ENCODE measurements around the gene KRT4. TPM values are rescaled to one million over a fixed set of nuclear protein-coding genes. Genes with fewer than 3 reads are reported as not detected.

Gene KRT4
- total RNA-seq, 1 donor from 2014 or later: not detected

DNA sequence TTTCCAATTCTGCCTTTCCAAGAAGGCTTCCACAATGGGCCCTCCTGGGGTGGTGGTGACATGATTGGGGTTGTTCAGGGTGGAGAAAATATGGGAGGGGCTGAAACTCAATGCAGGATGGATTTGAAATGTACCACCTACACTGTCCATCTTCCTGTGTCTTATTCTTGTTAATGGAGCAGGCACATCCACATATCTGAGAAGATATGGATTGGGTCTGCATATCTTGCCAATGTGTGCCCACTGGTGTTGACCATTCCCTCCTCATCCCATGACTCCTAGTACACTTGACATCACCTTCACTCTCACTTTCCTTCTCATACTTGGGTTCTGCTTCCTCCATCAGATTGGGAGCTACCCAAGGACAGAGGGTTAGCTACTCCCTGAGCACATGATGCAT lies 44.0 kb downstream of the KRT4 start:
- H3K27me3 ChIP-seq (ENCODE audit: control insufficient read depth, insufficient read depth, low read length): peaks cover 7% of the 10 kb centered on the region
- H3K36me3 ChIP-seq (ENCODE audit: control insufficient read depth, insufficient read depth, low read length): no peaks in the 10 kb centered on the region
- TF ChIP-seq, protein P1, sequence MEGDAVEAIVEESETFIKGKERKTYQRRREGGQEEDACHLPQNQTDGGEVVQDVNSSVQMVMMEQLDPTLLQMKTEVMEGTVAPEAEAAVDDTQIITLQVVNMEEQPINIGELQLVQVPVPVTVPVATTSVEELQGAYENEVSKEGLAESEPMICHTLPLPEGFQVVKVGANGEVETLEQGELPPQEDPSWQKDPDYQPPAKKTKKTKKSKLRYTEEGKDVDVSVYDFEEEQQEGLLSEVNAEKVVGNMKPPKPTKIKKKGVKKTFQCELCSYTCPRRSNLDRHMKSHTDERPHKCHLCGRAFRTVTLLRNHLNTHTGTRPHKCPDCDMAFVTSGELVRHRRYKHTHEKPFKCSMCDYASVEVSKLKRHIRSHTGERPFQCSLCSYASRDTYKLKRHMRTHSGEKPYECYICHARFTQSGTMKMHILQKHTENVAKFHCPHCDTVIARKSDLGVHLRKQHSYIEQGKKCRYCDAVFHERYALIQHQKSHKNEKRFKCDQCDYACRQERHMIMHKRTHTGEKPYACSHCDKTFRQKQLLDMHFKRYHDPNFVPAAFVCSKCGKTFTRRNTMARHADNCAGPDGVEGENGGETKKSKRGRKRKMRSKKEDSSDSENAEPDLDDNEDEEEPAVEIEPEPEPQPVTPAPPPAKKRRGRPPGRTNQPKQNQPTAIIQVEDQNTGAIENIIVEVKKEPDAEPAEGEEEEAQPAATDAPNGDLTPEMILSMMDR (IDR thresholded peaks at IDR 0.05; ENCODE audit: insufficient read depth, low read length, poor library complexity, severe bottlenecking): no peak
- H3K4me3 ChIP-seq (ENCODE audit: low read depth, low read length): no peak overlapping the region
- DNase-seq (ENCODE audit: low read depth): no peak

DNA sequence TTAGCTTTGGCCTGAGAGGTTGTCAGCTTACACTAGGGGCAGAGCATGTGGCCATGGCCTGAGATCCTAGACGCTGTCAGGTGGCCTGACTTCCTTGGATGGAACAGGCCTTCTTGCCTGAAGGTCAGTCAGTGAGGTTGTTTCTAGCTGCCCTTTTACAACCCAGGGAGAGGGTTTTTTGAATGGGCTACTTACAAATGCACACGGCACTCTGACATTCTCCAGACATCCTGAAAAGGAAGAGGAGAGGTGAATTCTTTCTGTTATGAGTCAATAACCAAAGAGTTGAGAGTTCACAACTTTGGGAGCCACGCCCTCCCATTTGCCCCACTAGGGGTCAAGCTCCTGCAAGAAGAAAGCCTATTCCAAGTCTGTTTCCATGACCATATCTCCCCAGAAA lies 44.6 kb downstream of the KRT4 start:
- TF ChIP-seq, protein P1 (IDR thresholded peaks at IDR 0.05; ENCODE audit: insufficient read depth, low read length, poor library complexity, severe bottlenecking): no peak
- peaks cover 7% of the 10 kb centered on the region for H3K27me3 ChIP-seq (ENCODE audit: control insufficient read depth, insufficient read depth, low read length)
- H3K36me3 ChIP-seq (ENCODE audit: control insufficient read depth, insufficient read depth, low read length): no peaks in the 10 kb centered on the region
- no peak overlapping the region for H3K4me3 ChIP-seq (ENCODE audit: low read depth, low read length)
- DNase-seq (ENCODE audit: low read depth): no peak

DNA sequence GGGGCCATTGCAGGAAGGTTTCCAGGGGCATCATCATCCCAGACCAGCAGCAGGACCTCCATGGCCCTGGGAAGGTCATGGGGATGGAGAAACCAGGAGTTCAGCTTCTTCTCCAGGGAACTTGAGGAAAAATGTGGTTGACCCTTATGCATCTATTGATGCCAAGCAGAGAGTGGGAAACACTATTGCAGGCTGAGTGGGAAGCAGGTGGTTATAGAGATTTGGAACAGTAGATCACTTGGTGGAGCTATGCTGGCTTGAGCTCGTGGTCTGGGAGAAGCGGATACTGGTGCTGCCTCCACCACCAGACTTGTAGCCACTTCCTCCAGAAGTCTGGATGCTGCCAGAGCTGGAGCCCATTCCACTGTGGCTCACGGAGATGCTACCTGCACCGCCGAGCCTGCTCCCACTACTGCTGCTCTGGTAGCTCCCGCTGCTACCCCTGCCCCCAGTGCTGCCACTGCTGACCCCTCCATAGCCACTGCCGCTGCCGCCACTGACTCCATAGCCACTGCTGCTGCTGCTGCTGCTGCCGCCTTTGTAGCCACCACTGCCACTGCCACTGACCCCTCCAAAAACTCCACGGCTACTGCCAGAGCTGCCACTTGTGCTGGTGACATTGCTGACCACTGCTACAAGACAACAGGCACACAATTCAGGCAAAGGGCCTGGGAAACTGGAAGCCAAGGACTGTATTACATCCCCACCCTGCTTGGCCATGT lies 45.3 kb downstream of the KRT4 start:
- no peak overlapping the region for H3K4me3 ChIP-seq (ENCODE audit: low read depth, low read length)
- no peak for DNase-seq (ENCODE audit: low read depth)
- TF ChIP-seq, protein P1 (IDR thresholded peaks at IDR 0.05; ENCODE audit: insufficient read depth, low read length, poor library complexity, severe bottlenecking): no peak
- peaks cover 7% of the 10 kb centered on the region for H3K27me3 ChIP-seq (ENCODE audit: control insufficient read depth, insufficient read depth, low read length)
- H3K36me3 ChIP-seq (ENCODE audit: control insufficient read depth, insufficient read depth, low read length): no peaks in the 10 kb centered on the region

DNA sequence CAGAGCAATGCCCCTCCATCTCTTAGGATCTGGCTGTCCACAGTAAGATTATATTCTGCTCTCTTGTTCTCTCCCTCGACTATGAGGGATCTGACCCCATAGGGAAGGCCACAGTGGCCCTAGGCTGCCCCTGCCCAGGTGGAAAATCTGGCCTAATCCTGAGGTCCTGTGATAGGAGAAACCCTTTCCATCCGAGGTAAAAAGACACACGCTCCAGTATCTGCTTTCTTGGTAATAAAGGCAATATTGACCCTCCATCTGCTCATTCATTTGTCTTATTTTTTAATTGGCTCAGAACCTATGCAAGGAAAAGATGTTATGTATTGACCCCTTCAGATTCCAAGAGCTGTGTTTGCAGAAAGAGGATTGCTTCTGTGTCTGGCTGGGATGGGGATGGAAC lies 46.5 kb downstream of the KRT4 start:
- peaks cover 4% of the 10 kb centered on the region for H3K27me3 ChIP-seq (ENCODE audit: control insufficient read depth, insufficient read depth, low read length)
- no peak overlapping the region for H3K4me3 ChIP-seq (ENCODE audit: low read depth, low read length)
- no peak for DNase-seq (ENCODE audit: low read depth)
- TF ChIP-seq, protein P1 (IDR thresholded peaks at IDR 0.05; ENCODE audit: insufficient read depth, low read length, poor library complexity, severe bottlenecking): no peak
- no peaks in the 10 kb centered on the region for H3K36me3 ChIP-seq (ENCODE audit: control insufficient read depth, insufficient read depth, low read length)

DNA sequence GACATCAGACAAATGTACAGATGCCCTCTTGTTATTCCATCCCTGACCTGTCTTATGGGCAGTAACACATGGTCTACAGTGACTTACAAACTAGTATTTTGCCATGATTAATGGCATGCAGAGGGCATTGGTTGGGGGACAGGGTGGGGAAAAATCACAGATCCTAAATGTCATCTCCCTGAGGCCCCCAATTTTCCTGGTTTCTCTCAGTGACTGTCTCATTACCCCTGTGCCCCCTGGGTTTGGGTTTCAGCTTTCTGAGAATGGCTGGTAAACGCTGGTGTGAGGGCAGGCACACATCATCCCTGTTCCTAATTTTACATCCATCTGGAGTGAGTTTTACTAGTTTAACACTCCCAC lies 46.9 kb downstream of the KRT4 start:
- Histone ChIP-seq H3K4me3 (ENCODE audit: low read depth, low read length) (no peak overlapping the region), H3K27me3 (ENCODE audit: control insufficient read depth, insufficient read depth, low read length) (peaks cover 3% of the 10 kb centered on the region), H3K36me3 (ENCODE audit: control insufficient read depth, insufficient read depth, low read length) (no peaks in the 10 kb centered on the region)
- TF ChIP-seq, protein P1 (IDR thresholded peaks at IDR 0.05; ENCODE audit: insufficient read depth, low read length, poor library complexity, severe bottlenecking): no peak
- no peak for DNase-seq (ENCODE audit: low read depth)

All from kidney epithelial cell (primary cell).